IPS-18a (cell line): ENCODE data around the gene ODF4.
"Not testable (repeated sequence)": the region's sequence is repeated elsewhere in the genome, so short reads cannot be mapped to it uniquely, and the experiment has no call there.

ENCODE experiments used
- H3K27ac ChIP-seq: one replicate; pipeline ENCODE4 v1.5.1; 2013; ENCODE audit warnings: low read length
- H3K27me3 ChIP-seq: one replicate; pipeline ENCODE4 v1.6.1; 2013; ENCODE audit warnings: mild to moderate bottlenecking, low read length; ENCODE audit not compliant: control insufficient read depth, insufficient read depth
- H3K36me3 ChIP-seq: one replicate; pipeline ENCODE4 v1.6.1; 2013; ENCODE audit warnings: low read depth, low read length; ENCODE audit not compliant: control insufficient read depth
- H3K4me1 ChIP-seq: one replicate; pipeline ENCODE4 v1.6.1; 2013; ENCODE audit warnings: low read depth, low read length; ENCODE audit not compliant: control insufficient read depth
- H3K4me3 ChIP-seq: one replicate; pipeline ENCODE4 v1.5.1; 2013; ENCODE audit warnings: low read length
- H3K9ac ChIP-seq: one replicate; pipeline ENCODE4 v1.6.1; 2013; ENCODE audit warnings: mild to moderate bottlenecking, low read length, moderate library complexity
- H3K9me3 ChIP-seq: one replicate; pipeline ENCODE4 v1.6.1; 2013; ENCODE audit warnings: low read depth, low read length; ENCODE audit not compliant: control insufficient read depth

Gene ODF4

GRCh38 chr17:8387914-8388651 is 48.4 kb downstream of the ODF4 start:
- H3K36me3 ChIP-seq, result no peaks in the 10 kb centered on the region
- no peaks in the 10 kb centered on the region for H3K27me3 ChIP-seq
- H3K9me3 ChIP-seq, result no peaks in the 10 kb centered on the region
- no peak overlapping the region for H3K4me3 ChIP-seq
- H3K27ac ChIP-seq, result no peak overlapping the region
- no peak overlapping the region for H3K9ac ChIP-seq
- no peaks in the 10 kb centered on the region for H3K4me1 ChIP-seq

DNA sequence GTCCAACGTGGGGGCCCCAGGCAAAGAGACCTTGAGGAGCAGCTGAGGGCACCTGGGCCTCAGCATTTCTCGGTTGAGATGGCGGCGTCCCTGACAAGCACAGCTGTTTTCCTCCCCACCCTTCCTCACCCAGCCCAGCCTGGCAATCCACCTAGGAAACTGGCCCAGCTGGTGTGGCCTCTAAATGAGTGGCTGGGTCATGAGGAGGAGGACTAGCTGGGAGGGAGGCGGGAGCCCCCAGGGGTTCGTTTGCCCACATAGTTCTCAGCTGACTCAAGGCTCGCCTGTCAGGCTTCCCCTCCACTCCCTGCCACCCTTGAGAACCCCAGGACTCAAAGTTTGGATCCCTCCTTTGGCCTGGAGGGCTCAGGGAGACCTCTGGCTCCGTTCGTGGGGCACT is 52.1 kb downstream of the ODF4 start:
- H3K9me3 ChIP-seq, result no peaks in the 10 kb centered on the region
- no peak overlapping the region for H3K9ac ChIP-seq
- H3K36me3 ChIP-seq, result no peaks in the 10 kb centered on the region
- no peak overlapping the region for H3K27ac ChIP-seq
- no peak overlapping the region for H3K4me3 ChIP-seq
- H3K27me3 ChIP-seq, result peaks cover 8% of the 10 kb centered on the region
- H3K4me1 ChIP-seq, result no peaks in the 10 kb centered on the region

- H3K4me1 ChIP-seq, result no peaks in the 10 kb centered on the region
- H3K36me3 ChIP-seq, result no peaks in the 10 kb centered on the region
- no peak overlapping the region for H3K27ac ChIP-seq
- no peak overlapping the region for H3K9ac ChIP-seq
- H3K4me3 ChIP-seq, result no peak overlapping the region
- H3K9me3 ChIP-seq, result no peaks in the 10 kb centered on the region
- H3K27me3 ChIP-seq, result peaks cover 8% of the 10 kb centered on the region
Measured at GRCh38 chr17:8392274-8392673, 52.6 kb downstream of the ODF4 start.

GRCh38 chr17:8392674-8393469 is 53.2 kb downstream of the ODF4 start:
- Histone ChIP-seq H3K4me3 (no peak overlapping the region), H3K27ac (no peak overlapping the region), H3K36me3 (no peaks in the 10 kb centered on the region), H3K9me3 (no peaks in the 10 kb centered on the region), H3K27me3 (peaks cover 8% of the 10 kb centered on the region), H3K9ac (no peak overlapping the region), H3K4me1 (no peaks in the 10 kb centered on the region)

DNA sequence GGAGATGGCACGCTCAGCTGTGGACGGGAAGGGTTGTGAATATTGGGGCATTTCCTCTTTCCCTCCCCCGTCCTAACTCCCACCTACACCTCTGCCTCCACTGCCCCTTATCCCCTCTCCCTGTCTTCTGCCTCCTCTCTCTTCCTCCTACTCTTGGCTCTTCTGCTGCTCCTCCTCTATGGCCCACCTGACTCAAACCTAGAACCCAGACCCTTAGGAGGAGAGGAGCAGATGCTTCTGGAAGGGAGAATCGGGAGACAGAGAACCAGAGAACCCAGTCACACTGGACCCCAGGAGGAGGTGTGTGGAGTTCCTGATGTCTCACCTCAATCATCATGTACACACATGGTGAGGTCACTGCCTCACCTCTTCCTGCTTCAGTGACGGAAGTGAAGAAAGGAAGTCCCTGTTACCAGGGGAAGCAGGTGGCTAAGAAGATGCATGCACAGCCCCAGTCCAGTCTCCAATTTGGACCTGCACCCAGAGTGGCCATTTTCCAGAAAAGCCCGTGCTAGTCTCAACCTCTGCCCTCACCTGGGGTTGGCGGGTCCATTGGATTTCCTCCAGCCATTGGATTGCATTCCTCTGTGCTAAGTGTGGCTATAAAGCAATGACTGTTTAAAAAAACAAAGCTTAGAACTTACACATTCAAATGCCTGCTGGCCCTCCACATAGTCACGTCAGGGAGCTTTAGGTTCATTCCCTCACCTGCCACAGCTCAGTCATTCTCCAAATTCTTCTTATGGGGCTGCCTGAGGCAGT is 54.0 kb downstream of the ODF4 start:
- H3K27me3 ChIP-seq, result peaks cover 8% of the 10 kb centered on the region
- H3K4me1 ChIP-seq, result no peaks in the 10 kb centered on the region
- H3K36me3 ChIP-seq, result no peaks in the 10 kb centered on the region
- no peak overlapping the region for H3K9ac ChIP-seq
- no peak overlapping the region for H3K4me3 ChIP-seq
- H3K9me3 ChIP-seq, result no peaks in the 10 kb centered on the region
- no peak overlapping the region for H3K27ac ChIP-seq

GRCh38 chr17:8394497-8394896 is 54.9 kb downstream of the ODF4 start:
- H3K4me1 ChIP-seq, H3K4me3 ChIP-seq, H3K9me3 ChIP-seq, H3K9ac ChIP-seq, H3K36me3 ChIP-seq, H3K27me3 ChIP-seq, H3K27ac ChIP-seq: not testable (repeated sequence)
